GOT3 (cell line): ENCODE measurements around the gene MSH5.

Source experiments
- DNase-seq: peaks from one replicate; lab custom pipeline; 2025; ENCODE audit warnings: mixed read lengths; lab: John Stamatoyannopoulos, UW

The MSH5 gene

DNA sequence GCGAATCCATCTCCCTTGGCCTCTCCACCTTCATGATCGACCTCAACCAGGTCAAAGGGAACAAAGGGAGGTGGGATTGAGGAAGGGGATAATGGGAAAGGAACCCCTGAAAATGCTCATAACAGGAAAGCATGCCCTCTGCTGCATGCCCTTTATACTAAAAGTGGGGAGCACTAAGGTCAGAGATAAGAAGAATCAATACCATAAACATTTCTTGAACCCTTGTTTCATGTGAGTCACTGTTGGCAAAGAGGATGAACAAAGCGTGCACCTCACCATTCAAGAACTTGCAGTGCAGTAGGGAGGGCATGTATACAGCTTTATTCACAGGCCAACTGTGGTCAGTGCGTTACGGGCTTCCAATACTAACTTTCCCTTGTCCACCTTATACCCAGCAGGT is 21.0 kb downstream of the MSH5 start:
- DNase-seq, result no peak

DNA sequence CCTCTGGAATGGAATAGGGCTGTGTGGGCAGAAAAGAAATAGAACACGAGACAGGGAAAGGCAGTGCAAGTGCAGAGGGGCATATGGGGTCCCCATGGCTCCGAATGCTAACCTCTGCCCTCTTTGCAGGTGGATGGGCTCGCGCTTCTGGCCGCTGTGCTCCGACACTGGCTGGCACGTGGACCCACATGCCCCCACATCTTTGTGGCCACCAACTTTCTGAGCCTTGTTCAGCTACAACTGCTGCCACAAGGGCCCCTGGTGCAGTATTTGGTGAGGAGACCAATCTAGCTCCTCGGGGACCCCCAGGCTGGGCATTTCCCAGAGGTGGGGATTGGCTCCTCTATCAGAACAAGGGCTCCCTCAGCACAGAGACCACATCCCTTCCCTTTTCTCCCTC is 21.5 kb downstream of the MSH5 start:
- no peak for DNase-seq

DNA sequence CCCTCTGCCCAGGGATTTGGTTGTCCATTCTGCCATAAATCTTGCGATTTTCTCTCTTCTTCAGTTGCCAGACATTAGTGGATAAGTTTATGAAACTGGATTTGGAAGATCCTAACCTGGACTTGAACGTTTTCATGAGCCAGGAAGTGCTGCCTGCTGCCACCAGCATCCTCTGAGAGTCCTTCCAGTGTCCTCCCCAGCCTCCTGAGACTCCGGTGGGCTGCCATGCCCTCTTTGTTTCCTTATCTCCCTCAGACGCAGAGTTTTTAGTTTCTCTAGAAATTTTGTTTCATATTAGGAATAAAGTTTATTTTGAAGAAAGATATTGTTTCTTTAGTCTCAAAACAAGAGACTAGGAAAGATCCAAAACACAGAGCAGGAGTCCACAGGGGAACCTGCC is 22.6 kb downstream of the MSH5 start, which contains the start of gene SAPCD1:
Gene SAPCD1 (plus strand): TSS at position 301 of the 400 bp plus-strand sequence. CDS start 399 bp downstream, outside the sequence.
- no peak for DNase-seq

DNA sequence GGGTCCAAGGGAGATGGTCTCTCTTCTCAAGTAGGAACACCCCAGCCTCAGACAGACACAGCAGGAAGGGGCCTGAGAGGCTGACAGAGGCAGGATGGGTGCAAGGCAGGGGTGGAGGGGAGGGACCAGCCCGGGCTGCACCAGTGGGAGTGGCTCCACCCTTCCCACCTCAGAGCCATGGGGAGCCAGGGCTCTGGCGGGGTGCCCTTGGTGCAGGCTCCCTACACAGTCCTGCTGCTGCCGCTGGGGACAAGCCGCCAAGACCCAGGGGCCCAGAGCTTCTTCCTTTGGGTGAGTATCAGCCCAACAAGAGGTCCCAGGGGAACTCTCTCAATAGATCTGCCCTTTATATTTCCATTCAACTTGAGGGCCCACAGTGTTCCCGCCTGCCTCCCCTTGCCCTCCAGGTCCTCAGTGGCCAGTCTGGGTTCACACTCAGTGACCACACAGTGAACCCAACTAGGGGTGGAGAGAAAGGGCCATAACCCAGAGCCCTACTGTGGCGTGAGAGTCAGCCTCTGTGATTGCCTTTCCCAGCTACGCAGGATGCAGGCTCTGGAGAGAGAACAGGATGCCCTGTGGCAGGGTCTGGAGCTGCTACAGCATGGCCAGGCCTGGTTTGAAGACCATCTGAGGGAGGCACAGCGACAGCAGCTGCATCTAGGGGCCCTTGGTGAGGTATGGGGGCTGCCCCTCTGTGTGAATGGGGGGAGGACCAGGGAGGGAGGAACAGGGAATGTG is 23.2 kb downstream of the MSH5 start:
- DNase-seq, result no peak

DNA sequence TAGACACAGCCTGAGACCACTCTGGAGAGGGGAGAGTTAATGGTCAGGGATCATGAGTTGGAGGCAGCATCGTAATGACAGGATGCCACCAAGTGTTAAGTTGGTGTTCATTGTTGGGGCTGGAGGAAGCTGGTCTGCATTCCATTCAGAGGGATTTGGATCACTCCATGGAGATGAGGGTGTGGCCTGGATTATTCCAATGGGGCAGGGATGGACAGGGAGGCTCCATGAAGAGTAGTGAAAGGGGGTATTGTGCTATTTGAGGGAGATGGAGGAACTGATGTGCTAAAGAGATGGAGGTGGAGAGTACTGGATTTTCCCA is 23.8 kb downstream of the MSH5 start:
- no peak for DNase-seq

DNA sequence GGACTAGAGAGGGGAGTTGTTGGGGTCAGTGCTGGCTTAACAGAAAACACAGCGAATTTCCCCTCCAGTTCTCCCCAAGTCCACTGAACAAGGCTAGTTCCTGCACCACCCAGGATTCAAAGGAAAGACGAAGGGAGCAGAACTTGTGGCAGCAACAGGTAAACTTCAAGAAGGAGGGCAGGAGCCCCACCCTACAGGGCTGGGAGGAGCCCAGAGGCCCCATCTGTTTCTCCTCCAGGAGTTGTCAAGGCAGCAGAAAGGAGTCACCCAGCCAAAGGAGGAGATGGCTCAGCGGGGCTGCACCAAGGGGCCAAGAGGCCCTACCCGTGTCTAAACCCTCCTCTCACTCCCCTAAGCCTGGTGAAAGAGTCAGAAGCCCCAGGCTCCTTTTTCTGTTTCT is 24.4 kb downstream of the MSH5 start:
- DNase-seq, result no peak

DNA sequence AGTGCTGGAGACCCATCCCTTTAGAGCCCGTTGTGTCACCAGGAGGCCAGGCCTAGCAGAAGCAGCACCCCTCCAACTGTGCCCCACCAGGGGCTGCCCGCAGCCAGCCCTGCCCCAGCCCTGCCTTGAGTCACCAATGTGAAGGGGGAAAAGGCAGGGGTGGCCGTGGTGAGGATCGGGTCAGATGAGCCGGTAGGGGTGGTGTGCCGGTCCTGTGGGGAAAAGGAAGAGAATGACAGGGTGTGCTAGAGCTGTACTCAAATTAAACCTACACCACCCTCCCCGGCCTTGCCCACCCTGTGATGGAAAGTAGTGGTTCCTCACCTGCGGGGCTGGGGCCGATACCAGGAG is 25.7 kb downstream of the MSH5 start:
- no peak for DNase-seq

DNA sequence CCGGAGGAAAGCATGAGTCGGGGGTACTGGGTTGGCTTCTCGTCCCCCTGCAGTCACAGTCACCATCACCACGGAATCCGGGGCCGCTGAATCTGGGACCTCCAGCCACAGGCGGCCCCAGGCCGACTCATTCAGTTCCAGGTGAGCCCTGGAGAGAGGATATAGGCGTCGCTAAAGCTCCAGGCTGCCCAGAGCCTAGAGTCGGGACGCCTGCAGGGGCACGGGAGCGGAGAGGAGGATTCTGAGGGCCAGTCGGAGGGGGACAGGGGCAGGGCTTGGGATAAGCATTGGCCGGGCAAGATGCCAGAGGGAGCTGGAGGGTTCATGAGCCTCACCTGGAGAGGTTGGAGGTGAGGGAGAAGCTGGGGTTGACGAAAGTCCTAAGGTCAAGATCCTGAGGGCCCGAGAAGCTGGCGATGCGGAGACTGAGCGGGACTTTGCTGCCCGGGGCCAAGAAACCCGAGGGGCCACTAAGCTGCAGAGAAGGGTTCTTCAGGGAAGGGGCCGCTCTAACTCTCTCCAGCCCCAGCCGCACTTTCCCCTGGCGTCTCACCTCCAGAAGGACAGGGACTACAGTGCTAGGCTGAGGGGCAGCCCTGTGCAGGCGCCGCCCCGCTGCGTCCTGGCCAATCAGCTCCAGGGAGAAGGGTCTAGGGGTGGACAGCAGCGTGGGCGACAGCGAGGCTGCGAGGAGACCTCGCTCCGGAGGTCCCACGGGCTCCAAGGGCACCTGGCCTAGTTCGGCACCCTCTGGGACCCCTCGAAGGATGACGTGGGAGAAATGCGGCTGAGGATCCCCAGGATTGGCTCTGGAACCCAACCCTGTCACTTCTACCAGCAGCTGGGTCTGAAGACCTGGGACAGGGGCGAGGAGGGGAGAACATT is 26.3 kb downstream of the MSH5 start:
- no peak for DNase-seq

DNA sequence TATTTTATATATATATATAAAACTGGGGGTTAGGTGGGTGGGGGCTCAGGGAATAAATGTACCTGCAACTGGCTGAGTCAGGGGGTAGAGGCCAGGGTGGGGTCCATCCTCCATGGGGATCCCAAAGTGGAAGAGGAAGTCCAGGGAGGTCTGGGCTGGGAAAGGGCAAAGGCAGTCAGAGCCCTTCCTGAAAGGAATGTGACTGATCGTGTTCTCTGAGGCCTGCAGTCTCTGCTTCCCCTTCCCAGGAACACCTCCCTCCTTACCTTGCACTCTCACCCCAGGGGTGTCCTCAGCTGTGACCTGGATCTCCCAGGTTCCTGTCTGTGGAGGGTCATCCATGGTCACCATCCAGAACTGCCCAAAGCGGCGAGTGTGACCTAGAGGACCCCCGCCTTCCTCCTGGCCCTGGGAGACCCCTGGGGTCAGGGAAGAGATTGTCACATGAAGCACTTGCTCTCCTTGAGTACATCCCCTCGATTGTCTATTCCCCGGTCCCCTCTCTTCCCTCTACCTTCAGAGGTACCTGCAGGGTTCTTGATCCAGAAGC is 27.4 kb downstream of the MSH5 start:
- DNase-seq, result no peak

DNA sequence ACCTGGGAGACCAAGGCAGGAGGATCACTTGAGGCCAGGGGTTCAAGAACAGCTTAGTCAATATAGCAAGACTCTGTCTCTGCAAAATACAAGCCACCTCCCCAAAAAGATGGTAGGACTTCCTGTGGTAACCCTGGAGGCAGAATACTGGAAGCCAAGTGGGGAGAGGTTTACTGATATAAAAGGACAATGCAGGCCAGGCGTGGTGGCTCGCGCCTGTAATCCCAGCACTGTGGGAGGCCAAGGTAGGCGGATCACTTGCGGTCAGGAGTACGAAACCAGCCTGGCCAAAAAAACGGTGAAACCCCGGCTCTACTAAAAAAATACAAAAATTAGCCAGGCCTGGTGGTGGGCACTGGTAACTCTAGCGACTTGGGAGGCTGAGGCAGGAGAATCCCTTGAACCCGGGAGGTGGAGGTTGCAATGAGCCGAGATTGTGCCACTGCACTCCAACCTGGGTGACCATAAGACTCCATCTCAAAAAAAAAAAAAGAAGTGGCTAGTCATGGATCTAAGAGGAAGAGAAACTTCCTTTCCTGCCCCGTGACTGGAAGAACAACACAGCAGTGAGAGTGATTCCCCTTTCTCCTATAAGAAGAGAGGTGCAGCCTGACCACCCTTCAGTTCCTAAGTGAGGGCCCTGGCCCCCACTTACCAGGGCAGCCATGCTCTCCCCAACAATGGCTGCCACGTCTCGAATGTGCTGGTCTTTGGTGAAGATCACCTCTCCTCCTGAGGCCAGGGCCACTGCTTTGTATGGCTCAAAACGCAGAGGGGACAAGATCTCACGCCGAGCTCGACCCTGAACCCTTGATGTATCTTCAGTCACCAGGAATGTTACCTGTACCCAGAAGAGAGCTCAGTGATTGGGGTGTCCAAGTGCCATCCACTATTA is 28.8 kb downstream of the MSH5 start:
- DNase-seq, result no peak

DNA sequence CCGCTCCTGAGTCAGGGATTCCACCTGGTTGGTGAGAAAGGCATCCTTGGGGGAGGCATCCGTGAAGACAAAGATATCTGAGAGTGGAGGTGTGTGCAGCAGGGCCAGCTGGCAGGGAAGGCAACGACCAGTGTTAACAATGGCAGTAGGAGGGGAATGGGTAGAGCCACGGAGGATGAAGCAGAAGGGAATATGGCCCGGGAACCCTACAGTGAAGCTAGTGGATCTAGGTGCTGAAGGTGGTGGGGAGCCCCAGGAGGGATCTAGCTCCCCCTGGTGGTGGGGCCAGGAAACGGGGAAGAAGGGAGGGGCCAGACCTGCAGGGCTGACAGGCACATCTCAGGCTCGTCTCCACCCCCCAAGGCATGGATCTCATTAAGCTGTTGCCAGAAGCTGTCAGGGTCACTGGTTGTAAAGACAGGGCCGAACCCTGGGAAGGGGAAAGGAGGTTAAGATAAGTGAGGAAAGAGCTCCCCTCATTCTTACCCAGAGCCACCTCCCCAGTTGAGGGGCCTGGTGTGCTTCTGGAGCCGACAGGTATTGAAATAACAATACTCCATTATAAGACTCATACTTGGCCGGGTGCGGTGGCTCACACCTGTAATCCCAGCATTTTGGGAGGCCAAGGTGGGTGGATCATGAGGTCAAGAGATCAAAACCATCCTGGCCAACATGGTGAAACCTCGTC is 30.0 kb downstream of the MSH5 start:
- no peak for DNase-seq

DNA sequence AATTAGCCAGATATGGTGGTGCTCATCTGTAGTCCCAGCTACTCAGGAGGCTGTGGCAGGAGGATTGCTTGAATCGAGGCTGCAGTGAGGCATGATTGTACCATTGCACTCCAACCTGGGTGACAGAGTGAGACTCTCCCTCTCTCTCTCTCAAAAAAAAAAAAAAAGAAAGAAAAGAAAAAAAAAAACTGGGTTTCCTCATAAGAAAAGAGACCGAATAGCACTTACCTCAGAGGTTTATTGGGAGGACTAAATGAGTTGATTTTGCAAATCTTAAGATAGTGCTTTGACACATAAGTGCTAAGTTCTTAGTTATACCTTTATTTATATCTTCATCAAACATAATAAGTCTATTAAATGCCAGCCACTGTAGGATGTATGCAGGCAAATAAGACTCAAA is 31.1 kb downstream of the MSH5 start:
- DNase-seq, result no peak

DNA sequence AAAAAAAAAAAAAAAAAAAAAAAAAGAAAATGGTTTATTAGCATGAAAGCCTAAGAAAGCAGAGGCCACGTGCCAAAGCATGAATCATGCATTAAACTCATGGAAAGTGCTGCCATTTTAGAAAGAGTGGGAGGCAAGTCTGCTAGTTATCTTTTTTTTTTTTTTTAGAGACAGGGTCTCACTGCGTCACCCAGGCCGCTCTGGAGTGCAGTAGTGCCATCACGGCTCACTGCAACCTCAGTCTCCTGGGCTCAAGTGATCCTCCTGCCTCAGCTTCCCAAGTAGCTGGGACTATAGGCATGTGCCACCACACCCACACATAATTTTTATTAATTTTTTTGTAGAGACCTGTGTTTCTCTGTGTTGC is 32.2 kb downstream of the MSH5 start:
- no peak for DNase-seq

DNA sequence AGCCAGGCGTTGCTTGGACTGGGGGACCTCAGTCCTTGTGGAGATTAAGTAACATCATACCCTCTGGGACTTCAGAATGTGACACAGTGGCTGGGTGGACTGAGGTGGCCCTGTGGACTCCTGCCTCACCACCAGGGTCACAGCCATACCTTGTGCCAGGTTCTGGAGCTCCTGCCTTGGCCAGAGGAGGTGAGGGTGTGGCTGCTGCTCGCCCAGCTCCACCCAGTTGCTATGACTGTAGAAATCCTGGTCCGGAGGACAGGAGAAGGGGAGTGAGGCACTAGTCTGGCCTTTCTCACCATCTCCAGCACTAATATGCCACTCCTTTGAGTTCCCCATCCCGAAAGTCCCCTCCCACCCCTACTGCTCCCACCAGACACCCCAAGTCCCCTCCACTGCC is 35.4 kb downstream of the MSH5 start:
- no peak for DNase-seq

DNA sequence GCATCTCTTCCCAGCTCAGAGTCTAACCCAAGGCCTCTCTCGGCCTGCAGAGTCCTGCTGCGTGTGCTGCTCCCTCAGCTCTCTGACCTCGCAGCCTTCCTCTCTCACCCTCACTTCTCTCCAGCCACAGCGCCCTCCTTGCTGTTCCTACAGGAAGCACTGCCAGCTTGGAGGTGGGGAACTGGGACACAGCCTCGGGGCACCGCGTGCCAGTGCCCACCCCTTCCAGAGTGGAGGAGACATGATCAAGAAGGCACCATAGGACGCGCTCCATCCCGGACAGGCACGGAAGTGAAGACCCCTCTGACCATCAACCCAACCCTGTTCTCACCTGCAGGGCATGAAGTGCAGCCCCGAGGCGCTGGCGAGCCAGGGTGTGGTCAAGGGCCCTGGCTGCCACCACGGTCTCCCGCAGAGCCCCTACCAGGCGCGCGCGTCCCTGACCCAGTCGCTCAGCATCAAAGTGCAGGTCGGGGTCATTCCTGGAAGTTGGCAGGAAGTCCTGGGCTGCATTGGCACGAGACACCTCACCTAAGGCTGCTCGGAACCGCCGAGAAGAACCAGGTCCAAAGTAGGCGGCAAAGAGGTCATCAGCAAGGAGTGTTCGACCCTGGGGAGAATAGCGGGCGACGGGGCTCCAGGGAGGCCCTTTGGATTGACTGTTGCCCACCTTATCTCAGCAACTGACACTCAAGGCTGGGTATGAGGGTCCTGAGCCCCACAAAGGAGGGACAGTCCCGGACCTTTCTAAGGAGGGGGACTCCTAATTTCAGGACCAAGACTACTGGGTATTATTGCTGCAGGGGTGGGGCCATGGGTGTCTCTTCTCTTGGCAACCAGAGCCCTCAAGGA is 36.1 kb downstream of the MSH5 start:
- no peak for DNase-seq

DNA sequence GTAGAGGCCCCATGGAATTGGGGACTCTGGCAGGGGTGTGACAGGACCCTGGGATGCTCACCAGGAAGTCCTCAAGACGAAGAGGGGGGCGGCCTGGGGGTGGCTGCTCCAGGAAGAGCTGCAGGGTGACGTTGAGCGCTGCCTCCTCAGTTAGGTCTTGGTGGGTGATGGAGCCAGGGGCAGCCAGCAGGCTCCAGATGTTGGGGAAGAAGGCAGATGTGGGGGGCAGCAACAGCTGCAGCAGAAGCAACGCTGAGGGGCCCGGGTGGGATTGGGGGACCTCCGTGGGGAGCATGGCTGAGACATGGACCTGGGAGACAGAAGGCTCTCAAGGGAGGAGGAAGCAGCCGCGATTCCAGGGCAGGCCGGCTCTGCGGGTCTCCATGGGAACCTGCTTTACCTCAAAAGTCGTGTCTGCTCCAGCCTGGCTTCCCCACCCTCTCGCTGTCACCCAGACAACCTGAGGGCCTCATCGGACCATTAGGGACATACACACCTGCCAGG is 36.7 kb downstream of the MSH5 start:
- DNase-seq, result no peak

DNA sequence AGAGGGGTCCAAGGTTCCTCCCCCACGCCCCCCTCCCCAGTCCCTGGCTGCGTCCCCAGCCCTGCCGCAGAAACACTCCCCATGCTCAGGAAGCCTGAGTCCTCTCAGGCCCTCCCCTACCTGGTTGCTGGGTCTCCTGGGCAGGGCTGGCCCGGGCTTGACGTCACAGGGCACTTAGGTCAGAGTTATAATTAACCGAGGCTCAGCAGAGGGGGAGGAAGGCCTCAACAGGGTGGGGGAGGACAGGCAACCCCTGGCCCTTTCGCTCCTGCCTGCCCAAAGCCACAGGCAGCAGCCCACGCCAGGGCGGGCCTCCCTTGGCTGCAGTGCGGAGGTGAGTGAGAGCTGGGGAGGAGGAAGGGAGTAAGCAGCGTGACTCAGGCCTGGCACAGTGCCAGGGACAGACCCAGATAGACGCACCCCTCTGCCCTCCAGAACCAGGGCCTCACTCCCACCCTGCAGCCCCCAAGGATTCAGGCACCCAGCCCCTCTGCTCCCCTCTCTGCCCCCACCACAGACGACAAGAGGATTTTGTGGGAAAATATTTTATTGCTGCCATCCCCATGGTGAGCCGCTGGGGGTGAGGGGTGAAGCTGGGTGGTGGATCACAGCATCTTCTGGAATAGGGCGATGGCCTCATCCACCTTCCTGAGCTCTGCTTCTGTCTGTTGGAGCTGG is 37.3 kb downstream of the MSH5 start, which contains the start of gene VWA7:
Gene VWA7 (minus strand): TSS at position 340 of the 678 bp plus-strand sequence. CDS start 549 bp downstream, outside the sequence.
- no peak for DNase-seq

DNA sequence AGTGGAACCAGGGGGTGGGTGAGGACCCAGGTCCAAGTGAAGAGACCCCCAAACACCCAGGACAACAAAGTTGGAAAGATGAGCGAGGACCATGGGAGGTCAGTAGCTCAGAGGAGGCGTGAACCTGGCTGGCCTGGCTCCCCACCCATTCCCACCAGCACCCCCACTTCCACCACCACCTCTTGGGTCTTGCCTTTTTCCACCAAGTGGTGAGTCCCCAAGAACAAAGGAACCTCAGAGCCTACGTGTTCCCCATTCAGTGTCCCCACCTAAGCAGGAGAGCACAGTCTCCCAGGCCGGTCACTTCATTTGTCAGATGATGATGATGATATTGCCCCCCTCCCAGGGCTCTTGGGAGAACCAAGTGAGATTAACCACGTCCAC is 37.9 kb downstream of the MSH5 start:
- no peak for DNase-seq

DNA sequence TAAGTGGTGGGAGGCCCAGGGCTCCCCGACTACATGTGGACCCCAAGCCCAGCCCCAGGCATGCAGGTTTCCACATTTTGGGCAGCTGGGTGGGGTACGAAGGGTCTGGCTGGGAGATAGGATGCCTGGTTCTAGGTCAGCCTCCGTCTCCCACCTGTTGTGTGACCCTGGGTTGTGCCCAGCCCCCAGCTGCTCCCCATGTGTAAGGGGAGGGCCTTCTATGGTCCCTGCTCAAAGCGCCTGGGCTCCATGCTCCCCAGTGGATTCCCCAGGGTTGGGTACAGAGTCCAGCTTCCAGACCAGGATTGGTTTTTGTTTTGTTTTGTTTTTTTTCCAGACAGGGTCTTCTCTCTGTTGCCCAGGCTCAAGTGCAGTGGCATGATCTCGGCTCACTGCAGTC is 38.4 kb downstream of the MSH5 start:
- DNase-seq, result no peak
